WTC11 (cell line): ENCODE measurements around the gene ZCCHC14. TPM values are rescaled to one million over a fixed set of nuclear protein-coding genes. Genes with fewer than 3 reads are reported as not detected.

Source experiments
- ATAC-seq: fragments of 200-7000 bp; cut with Tn5 transposase; 2 replicates; pipeline ENCODE4 v1.10.0; 2021; ENCODE audit warnings: mild to moderate bottlenecking, moderate library complexity
- CTCF ChIA-PET: fragments of 300-600 bp; sonication (Branson Sonifier 250); formaldehyde crosslinking; loops from one replicate; lab custom pipeline; 2021; ENCODE audit warnings: antibody characterized with exemption; lab: Charles Lee
- POLR2A ChIA-PET: fragments of 350-600 bp; sonication (Branson Sonifier 250); formaldehyde crosslinking; loops from one replicate; lab custom pipeline; 2021; ENCODE audit warnings: antibody characterized with exemption; lab: Charles Lee
- DNase-seq: peaks from one replicate; pipeline ENCODE4 v3.0.0; 2021; ENCODE audit warnings: low spot score
- H3K27ac Mint-ChIP-seq: 2 replicates; pipeline ENCODE4 v1.8.0; 2021; ENCODE audit warnings: mixed read lengths
- H3K27me3 Mint-ChIP-seq: 2 replicates; pipeline ENCODE4 v1.8.0; 2021; ENCODE audit warnings: low read depth, mild to moderate bottlenecking, moderate library complexity, mixed read lengths
- H3K36me3 Mint-ChIP-seq: 2 replicates; pipeline ENCODE4 v1.8.0; 2021; ENCODE audit warnings: mixed read lengths
- H3K4me1 Mint-ChIP-seq: 2 replicates; pipeline ENCODE4 v1.8.0; 2022; ENCODE audit warnings: mixed read lengths
- H3K4me3 Mint-ChIP-seq: 2 replicates; pipeline ENCODE4 v1.8.0; 2021; ENCODE audit warnings: mild to moderate bottlenecking, moderate library complexity, mixed read lengths
- H3K9me3 Mint-ChIP-seq: 2 replicates; pipeline ENCODE4 v1.8.0; 2021; ENCODE audit warnings: mixed read lengths
- ATF2 ChIP-seq: sonication (generic); formaldehyde crosslinking; IDR thresholded peaks from 2 replicates; pipeline ENCODE4 v1.8.1; 2022; ENCODE audit warnings: low read depth, missing genetic modification reagents, borderline replicate concordance
- CREM ChIP-seq: sonication (generic); formaldehyde crosslinking; IDR thresholded peaks from 2 replicates; pipeline ENCODE4 v1.8.1; 2022; ENCODE audit warnings: mild to moderate bottlenecking, missing genetic modification reagents, moderate library complexity
- EMX1 ChIP-seq: fragments of 250-450 bp; sonication (Bioruptor Pico); IDR thresholded peaks from 2 replicates; pipeline ENCODE4 v1.8.0; 2021; ENCODE audit warnings: mild to moderate bottlenecking
- IRF1 ChIP-seq: sonication (generic); formaldehyde crosslinking; IDR thresholded peaks from 2 replicates; pipeline ENCODE4 v1.8.0; 2023; ENCODE audit warnings: missing genetic modification reagents
- IRF2 ChIP-seq: sonication (generic); formaldehyde crosslinking; IDR thresholded peaks from 2 replicates; pipeline ENCODE4 v1.8.0; 2022; ENCODE audit warnings: low read depth, missing genetic modification reagents, borderline replicate concordance
- MLX ChIP-seq: sonication (generic); formaldehyde crosslinking; IDR thresholded peaks from 2 replicates; pipeline ENCODE4 v1.8.1; 2023; ENCODE audit warnings: mild to moderate bottlenecking, missing genetic modification reagents, moderate library complexity
- MYBL2 ChIP-seq: sonication (generic); formaldehyde crosslinking; IDR thresholded peaks from 2 replicates; pipeline ENCODE4 v1.8.1; 2023; ENCODE audit warnings: mild to moderate bottlenecking, moderate library complexity, missing genetic modification reagents
- NFE2L1 ChIP-seq: sonication (generic); formaldehyde crosslinking; IDR thresholded peaks from 2 replicates; pipeline ENCODE4 v1.8.1; 2023; ENCODE audit warnings: missing genetic modification reagents
- NR1H2 ChIP-seq: sonication (generic); formaldehyde crosslinking; IDR thresholded peaks from 2 replicates; pipeline ENCODE4 v1.9.0; 2021; ENCODE audit warnings: mild to moderate bottlenecking, moderate library complexity, missing genetic modification reagents
- NR3C1 ChIP-seq: sonication (generic); formaldehyde crosslinking; conservative IDR thresholded peaks from 2 replicates; pipeline ENCODE4 v1.8.1; 2023; ENCODE audit warnings: low read depth, mild to moderate bottlenecking, missing genetic modification reagents
- OVOL2 ChIP-seq: fragments of 250-450 bp; sonication (Bioruptor Pico); IDR thresholded peaks from 2 replicates; pipeline ENCODE4 v1.9.0; 2021; ENCODE audit warnings: mild to moderate bottlenecking, borderline replicate concordance
- PRDM15 ChIP-seq: sonication (generic); formaldehyde crosslinking; IDR thresholded peaks from 2 replicates; pipeline ENCODE4 v1.8.0; 2022; ENCODE audit warnings: missing genetic modification reagents
- PRRX2 ChIP-seq: fragments of 250-450 bp; sonication (Bioruptor Pico); IDR thresholded peaks from 2 replicates; pipeline ENCODE4 v1.8.0; 2021; ENCODE audit warnings: mild to moderate bottlenecking
- TEAD4 ChIP-seq: sonication (generic); formaldehyde crosslinking; IDR thresholded peaks from 2 replicates; pipeline ENCODE4 v1.8.0; 2022; ENCODE audit warnings: mild to moderate bottlenecking, missing genetic modification reagents
- TP53 ChIP-seq: sonication (generic); formaldehyde crosslinking; IDR thresholded peaks from 2 replicates; pipeline ENCODE4 v1.8.1; 2023; ENCODE audit warnings: mild to moderate bottlenecking, missing genetic modification reagents
- ZNF121 ChIP-seq: sonication (generic); formaldehyde crosslinking; IDR thresholded peaks from 2 replicates; pipeline ENCODE4 v1.8.0; 2023; ENCODE audit warnings: missing genetic modification reagents
- ZNF423 ChIP-seq: fragments of 250-450 bp; sonication (Bioruptor Pico); IDR thresholded peaks from 2 replicates; pipeline ENCODE4 v2.1.2; 2022; ENCODE audit warnings: mild to moderate bottlenecking, moderate library complexity
- total RNA-seq: library from RNA; stranded (reverse); gene quantifications from 3 replicates; pipeline ENCODE4 v1.2.3, GENCODE V29; 2021
- TF ChIP-seq, protein P1 (sequence below): sonication (generic); formaldehyde crosslinking; IDR thresholded peaks from 2 replicates; pipeline ENCODE4 v1.8.0; 2022; ENCODE audit warnings: mild to moderate bottlenecking, missing genetic modification reagents
- TF ChIP-seq, protein P2 (sequence below): sonication (generic); formaldehyde crosslinking; IDR thresholded peaks from 2 replicates; pipeline ENCODE4 v1.8.0; 2022; ENCODE audit warnings: mild to moderate bottlenecking, missing genetic modification reagents
- TF ChIP-seq, protein P3 (sequence below): sonication (generic); formaldehyde crosslinking; IDR thresholded peaks from 2 replicates; pipeline ENCODE4 v1.8.1; 2022; ENCODE audit warnings: mild to moderate bottlenecking, missing genetic modification reagents, moderate library complexity, borderline replicate concordance

ZCCHC14 gene
- total RNA-seq, 1 experiment from 2014 or later, result 33.8 TPM

DNA sequence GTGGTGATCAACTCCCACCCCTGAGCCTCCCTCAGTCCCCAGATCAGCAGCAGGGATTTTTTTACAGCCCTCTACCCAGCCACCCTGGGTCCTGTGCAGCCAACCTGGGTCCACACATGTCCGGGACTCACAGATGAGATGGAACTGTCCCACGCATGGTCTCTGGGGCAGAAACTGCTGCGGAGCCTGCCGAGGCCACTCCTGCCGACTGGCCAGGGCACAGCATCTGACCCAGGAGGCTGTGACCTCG, 48.0 kb upstream of the ZCCHC14 start (continued):
- no peak for TF ChIP-seq ZNF121

DNA sequence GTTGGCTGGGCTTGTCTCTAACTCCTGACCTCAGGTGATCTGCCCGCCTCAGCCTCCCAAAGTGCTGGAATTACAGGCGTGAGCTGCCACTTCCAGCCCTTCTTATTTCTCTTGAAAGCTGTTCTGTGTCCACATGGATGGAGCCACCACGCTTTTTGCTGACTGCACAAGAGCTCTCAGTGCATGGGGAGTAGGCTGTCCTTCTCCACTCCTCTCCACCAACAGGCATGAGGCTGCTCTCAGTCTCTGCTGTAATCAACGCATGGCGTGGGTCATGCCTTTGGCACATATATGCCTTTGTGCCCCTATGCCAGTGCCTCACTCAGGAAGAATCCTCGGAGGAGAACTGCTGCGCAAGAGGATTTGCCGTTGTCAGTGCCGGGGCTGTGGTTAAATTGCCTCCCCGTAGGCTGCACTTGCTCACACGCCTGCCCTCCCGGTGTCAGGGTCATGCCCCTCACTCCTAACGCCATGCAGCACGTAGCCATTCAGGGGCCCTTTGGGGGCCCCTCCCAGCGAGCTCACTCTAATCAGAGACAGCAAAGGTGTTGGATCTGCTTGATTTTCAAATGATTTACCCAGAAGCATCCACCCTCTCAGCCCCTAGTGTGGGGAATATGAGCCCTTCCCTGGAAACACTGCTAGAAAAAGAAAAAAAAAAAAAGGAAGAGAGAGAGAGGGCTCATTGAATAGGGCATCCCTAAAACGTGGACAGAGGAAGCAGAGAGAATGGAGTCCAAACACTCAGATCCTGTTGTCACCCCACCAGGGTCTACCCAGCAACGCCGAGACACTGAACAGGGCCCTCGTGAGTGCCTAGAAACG, 47.5 kb upstream of the ZCCHC14 start:
- H3K27ac Mint-ChIP-seq, result no peak overlapping the region
- DNase-seq (no peak), ATAC-seq (no peak; the same call in 1 of the 2 replicates)
- peaks cover 12% of the 10 kb centered on the region for H3K27me3 Mint-ChIP-seq
- TF ChIP-seq PRDM15, result peak; percentile 89
- no peak for TF ChIP-seq MYBL2
- H3K4me1 Mint-ChIP-seq, result peaks cover 30% of the 10 kb centered on the region
- POLR2A ChIA-PET, result no interaction called here
- H3K36me3 Mint-ChIP-seq, result peaks cover 11% of the 10 kb centered on the region
- CTCF ChIA-PET, result interaction anchor here (0.7 to 2.5 kb wide), 3 partner anchors 31 to 96 kb away, joined by 3 to 7 read pairs (median 5); no protein-coding TSS in a partner anchor
- H3K9me3 Mint-ChIP-seq, result peaks cover 20% of the 10 kb centered on the region
- no peak overlapping the region for H3K4me3 Mint-ChIP-seq

DNA sequence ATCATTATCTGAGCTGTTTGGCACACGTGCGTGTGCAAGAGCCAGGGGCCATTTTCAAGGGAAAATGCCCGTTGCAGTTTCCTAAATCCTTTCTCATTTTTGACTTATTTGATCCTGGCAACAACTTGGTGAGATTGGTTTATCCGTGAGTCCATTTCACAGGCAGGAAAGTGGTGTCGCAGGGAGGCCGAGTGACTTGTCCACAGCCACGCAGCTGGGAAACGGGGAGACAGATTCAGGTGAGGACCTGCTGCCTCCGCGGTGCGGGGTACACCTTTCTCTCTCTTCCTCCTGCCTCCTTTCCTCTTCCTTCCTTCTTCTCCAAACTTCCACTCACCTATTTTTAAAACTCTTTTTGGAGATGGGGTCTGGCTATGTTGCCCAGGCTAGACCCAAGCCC, 46.3 kb upstream of the ZCCHC14 start:
- ChIA-PET CTCF (interaction anchor here (0.7 to 2.5 kb wide), 4 partner anchors 32 to 624 kb away, joined by 3 to 7 read pairs (median 4); no protein-coding TSS in a partner anchor), POLR2A (no interaction called here)
- ATAC-seq (no peak), DNase-seq (no peak)
- Mint-ChIP-seq H3K4me1 (peaks cover 30% of the 10 kb centered on the region), H3K9me3 (peaks cover 30% of the 10 kb centered on the region), H3K27ac (no peak overlapping the region), H3K27me3 (peaks cover 12% of the 10 kb centered on the region), H3K36me3 (peaks cover 18% of the 10 kb centered on the region), H3K4me3 (no peak overlapping the region)
- TF ChIP-seq IRF2 (CRISPR knock-in tag) (no peak), ZNF121 (0 out of 2 replicates have a peak, but pooled peaks have one; percentile 21)

DNA sequence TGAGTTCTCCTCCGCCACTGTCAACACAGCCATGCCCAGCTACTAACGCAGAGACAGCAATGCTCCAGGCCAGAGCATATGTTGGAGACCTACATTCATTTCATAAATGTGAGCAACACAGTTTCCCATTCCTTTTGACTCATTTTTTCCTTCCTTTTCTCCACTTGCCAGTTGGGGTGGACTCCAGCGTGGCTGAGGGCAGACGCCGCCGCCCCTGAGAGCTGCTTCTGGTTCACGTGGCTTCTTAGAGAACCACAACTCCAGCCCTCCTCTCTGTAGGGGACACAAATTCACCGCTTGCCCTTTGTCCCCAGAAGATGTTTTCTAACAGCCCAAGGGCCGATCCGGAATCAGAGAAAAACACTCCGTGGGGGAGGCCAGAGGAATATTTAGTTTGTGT, 45.8 kb upstream of the ZCCHC14 start:
- H3K27me3 Mint-ChIP-seq, result peaks cover 12% of the 10 kb centered on the region
- ChIA-PET CTCF (interaction anchor here (0.6 to 2.5 kb wide), 3 partner anchors 32 to 231 kb away, joined by 3 to 7 read pairs (median 3); no protein-coding TSS in a partner anchor), POLR2A (no interaction called here)
- no peak overlapping the region for H3K27ac Mint-ChIP-seq
- peaks cover 30% of the 10 kb centered on the region for H3K4me1 Mint-ChIP-seq
- ATAC-seq, result no peak
- H3K4me3 Mint-ChIP-seq, result no peak overlapping the region
- DNase-seq, result no peak
- H3K9me3 Mint-ChIP-seq, result peaks cover 35% of the 10 kb centered on the region
- peaks cover 23% of the 10 kb centered on the region for H3K36me3 Mint-ChIP-seq
- TF ChIP-seq, protein P1, sequence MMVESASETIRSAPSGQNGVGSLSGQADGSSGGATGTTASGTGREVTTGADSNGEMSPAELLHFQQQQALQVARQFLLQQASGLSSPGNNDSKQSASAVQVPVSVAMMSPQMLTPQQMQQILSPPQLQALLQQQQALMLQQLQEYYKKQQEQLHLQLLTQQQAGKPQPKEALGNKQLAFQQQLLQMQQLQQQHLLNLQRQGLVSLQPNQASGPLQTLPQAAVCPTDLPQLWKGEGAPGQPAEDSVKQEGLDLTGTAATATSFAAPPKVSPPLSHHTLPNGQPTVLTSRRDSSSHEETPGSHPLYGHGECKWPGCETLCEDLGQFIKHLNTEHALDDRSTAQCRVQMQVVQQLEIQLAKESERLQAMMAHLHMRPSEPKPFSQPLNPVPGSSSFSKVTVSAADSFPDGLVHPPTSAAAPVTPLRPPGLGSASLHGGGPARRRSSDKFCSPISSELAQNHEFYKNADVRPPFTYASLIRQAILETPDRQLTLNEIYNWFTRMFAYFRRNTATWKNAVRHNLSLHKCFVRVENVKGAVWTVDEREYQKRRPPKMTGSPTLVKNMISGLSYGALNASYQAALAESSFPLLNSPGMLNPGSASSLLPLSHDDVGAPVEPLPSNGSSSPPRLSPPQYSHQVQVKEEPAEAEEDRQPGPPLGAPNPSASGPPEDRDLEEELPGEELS (CRISPR knock-in tag), result no peak
- TF ChIP-seq IRF2 (CRISPR knock-in tag), result no peak
- TF ChIP-seq ZNF423 (CRISPR knock-in tag), result no peak
- TF ChIP-seq TEAD4 (CRISPR knock-in tag), result no peak
- TF ChIP-seq CREM (CRISPR knock-in tag), result no peak
- TF ChIP-seq, protein P2, sequence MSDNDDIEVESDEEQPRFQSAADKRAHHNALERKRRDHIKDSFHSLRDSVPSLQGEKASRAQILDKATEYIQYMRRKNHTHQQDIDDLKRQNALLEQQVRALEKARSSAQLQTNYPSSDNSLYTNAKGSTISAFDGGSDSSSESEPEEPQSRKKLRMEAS (CRISPR knock-in tag), result no peak
- TF ChIP-seq PRRX2, result no peak
- no peak for TF ChIP-seq MLX
- TF ChIP-seq, protein P3, sequence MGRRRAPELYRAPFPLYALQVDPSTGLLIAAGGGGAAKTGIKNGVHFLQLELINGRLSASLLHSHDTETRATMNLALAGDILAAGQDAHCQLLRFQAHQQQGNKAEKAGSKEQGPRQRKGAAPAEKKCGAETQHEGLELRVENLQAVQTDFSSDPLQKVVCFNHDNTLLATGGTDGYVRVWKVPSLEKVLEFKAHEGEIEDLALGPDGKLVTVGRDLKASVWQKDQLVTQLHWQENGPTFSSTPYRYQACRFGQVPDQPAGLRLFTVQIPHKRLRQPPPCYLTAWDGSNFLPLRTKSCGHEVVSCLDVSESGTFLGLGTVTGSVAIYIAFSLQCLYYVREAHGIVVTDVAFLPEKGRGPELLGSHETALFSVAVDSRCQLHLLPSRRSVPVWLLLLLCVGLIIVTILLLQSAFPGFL (CRISPR knock-in tag), result no peak
- TF ChIP-seq ATF2 (CRISPR knock-in tag), result no peak
- TF ChIP-seq NFE2L1 (CRISPR knock-in tag), result no peak
- no peak for TF ChIP-seq OVOL2
- TF ChIP-seq TP53 (CRISPR knock-in tag), result no peak
- no peak for TF ChIP-seq NR3C1
- no peak for TF ChIP-seq IRF1 (CRISPR knock-in tag)
- TF ChIP-seq NR1H2, result no peak
- TF ChIP-seq EMX1 (CRISPR knock-in tag), result no peak
